Right atrium auricular region (tissue), 2 donors: Measurements from ENCODE around the gene SPATA13. TPM values are rescaled to one million over a fixed set of nuclear protein-coding genes. Genes with fewer than 3 reads are reported as not detected.
A peak's percentile ranks its signal among the peaks of the same experiment; 100 is the strongest.

Source experiments
- DNase-seq: peaks from one replicate; pipeline ENCODE4 v3.0.0-alpha.2; 2019; ENCODE audit warnings: low spot score
- H3K27ac ChIP-seq, 2 donors: fragments of 200-600 bp; sonication (generic); 1 replicate in 1 of 2; 2 replicates in 1 of 2; pipeline ENCODE4 v1.5.1; 2016 to 2019
- H3K27me3 ChIP-seq, 2 donors: fragments of 200-600 bp; sonication (generic); one replicate each; pipeline versions ENCODE4 v1.5.1 to v1.6.0; 2017 to 2019
- H3K36me3 ChIP-seq: fragments of 200-600 bp; sonication (generic); one replicate; pipeline ENCODE4 v1.5.1; 2016
- H3K4me1 ChIP-seq, 2 donors: fragments of 200-600 bp; sonication (generic); one replicate each; pipeline versions ENCODE4 v1.5.1 to v1.6.0; 2017 to 2019
- H3K4me3 ChIP-seq, 2 donors: fragments of 200-600 bp; sonication (generic); 1 replicate in 1 of 2; 2 replicates in 1 of 2; pipeline ENCODE4 v1.5.1; 2017 to 2019; ENCODE audit warnings: mild to moderate bottlenecking in 1 of 2, moderate library complexity in 1 of 2
- H3K9me3 ChIP-seq, 2 donors: fragments of 200-600 bp; sonication (generic); one replicate each; pipeline ENCODE4 v1.5.1; 2019
- total RNA-seq, 2 donors: library from RNA; depleted of rRNA; stranded (reverse); fragments of >200 nt; gene quantifications; one replicate each; pipeline ENCODE4 v1.1.0, GENCODE V29; 2016
- TF ChIP-seq, protein P1 (sequence below), 2 donors: fragments of 200-600 bp; sonication (generic); IDR thresholded peaks; one replicate each; pipeline ENCODE4 v1.5.1; 2019; ENCODE audit warnings: antibody characterized with exemption in 2 of 2

SPATA13 gene
- total RNA-seq, 2 donors from 2014 or later: 10.0 to 14.1 TPM

DNA sequence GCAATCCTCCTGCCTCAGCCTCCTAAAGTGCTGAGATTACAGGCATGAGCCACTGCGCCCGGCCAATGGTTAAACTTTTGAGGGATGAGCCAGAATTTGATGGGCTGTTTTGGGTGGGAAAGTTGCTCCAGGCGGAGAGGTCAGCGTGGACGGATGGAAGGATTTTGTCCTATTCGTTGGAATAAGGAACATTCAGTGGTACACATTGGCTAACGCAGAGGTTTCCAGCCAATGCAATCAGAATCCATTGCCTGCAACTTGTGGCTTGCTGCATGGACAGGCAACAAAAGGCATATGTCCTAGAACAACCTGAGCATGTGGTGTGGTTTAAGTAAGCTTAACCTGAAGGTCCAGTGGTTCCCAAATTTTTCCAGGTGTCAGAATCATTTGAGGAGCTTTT lies 113.4 kb downstream of the SPATA13 start:
- H3K4me1 ChIP-seq: peaks cover 0 to 53% of the 10 kb centered on the region in 2 donors
- H3K27ac ChIP-seq: peak overlapping the region; percentile 18 to 46
- peak; percentile 53 for DNase-seq
- H3K27me3 ChIP-seq: no peaks in the 10 kb centered on the region
- H3K4me3 ChIP-seq: no peak overlapping the region
- H3K9me3 ChIP-seq: no peaks in the 10 kb centered on the region
- no peaks in the 10 kb centered on the region for H3K36me3 ChIP-seq
- TF ChIP-seq, protein P1, sequence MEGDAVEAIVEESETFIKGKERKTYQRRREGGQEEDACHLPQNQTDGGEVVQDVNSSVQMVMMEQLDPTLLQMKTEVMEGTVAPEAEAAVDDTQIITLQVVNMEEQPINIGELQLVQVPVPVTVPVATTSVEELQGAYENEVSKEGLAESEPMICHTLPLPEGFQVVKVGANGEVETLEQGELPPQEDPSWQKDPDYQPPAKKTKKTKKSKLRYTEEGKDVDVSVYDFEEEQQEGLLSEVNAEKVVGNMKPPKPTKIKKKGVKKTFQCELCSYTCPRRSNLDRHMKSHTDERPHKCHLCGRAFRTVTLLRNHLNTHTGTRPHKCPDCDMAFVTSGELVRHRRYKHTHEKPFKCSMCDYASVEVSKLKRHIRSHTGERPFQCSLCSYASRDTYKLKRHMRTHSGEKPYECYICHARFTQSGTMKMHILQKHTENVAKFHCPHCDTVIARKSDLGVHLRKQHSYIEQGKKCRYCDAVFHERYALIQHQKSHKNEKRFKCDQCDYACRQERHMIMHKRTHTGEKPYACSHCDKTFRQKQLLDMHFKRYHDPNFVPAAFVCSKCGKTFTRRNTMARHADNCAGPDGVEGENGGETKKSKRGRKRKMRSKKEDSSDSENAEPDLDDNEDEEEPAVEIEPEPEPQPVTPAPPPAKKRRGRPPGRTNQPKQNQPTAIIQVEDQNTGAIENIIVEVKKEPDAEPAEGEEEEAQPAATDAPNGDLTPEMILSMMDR (IDR thresholded peaks at IDR 0.05): no peak

DNA sequence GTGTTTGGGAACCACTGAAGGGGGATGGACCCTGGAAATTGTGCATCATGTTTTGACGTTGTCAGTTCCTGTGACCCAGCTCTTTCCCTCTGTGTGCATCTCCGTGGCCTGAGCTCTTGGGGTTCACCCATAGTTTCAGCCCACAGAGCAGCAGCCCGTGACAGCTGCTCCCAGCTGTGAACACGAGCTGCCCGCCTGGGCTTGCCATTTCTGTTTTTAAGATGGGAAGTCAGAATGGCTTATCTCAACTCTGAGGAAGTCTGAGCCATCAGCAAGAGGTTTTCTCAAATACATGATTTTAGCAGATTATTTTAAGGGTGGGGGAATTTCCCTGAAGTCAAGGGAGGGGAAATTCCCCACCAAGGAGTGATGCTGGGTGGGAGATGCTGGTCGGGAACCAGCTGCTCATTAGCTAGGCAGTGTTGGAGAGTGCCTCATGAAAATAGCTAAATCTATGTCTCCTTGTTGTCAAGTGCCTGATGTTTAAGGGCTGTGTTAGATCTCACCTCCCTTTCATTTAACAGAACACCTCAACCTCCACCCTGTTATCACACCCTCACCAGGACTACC lies 114.0 kb downstream of the SPATA13 start:
- Histone ChIP-seq H3K4me1 (peaks cover 0 to 53% of the 10 kb centered on the region in 2 donors), H3K9me3 (no peaks in the 10 kb centered on the region), H3K36me3 (no peaks in the 10 kb centered on the region), H3K4me3 (no peak overlapping the region), H3K27ac (peak overlapping the region; percentile 18 to 46), H3K27me3 (no peaks in the 10 kb centered on the region)
- TF ChIP-seq, protein P1 (IDR thresholded peaks at IDR 0.05): no peak
- peak; percentile 69 for DNase-seq

DNA sequence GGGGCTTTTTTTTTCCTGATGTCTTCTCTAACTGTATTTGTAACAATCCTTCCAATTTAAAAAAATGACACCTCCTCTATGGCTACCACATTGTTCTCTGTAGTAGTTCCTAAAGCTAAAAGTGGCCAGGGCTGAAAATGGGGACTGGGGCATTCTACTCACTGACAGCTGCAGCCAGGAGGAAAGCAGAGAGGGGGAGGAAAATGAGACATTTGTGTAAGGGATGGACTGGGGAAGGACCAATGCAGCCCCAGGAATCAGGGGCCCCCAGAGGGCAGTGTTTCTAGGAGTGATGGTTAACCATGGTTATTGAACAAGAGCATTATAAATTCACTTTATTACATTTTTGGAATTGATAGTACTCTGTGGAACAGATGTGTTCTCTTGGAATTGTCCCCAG lies 114.5 kb downstream of the SPATA13 start:
- H3K27me3 ChIP-seq: no peaks in the 10 kb centered on the region
- DNase-seq: peak; percentile 34
- no peaks in the 10 kb centered on the region for H3K9me3 ChIP-seq
- peaks cover 0 to 52% of the 10 kb centered on the region in 2 donors for H3K4me1 ChIP-seq
- TF ChIP-seq, protein P1 (IDR thresholded peaks at IDR 0.05): no peak
- peak overlapping the region; percentile 18 to 46 for H3K27ac ChIP-seq
- no peak overlapping the region for H3K4me3 ChIP-seq
- H3K36me3 ChIP-seq: no peaks in the 10 kb centered on the region

DNA sequence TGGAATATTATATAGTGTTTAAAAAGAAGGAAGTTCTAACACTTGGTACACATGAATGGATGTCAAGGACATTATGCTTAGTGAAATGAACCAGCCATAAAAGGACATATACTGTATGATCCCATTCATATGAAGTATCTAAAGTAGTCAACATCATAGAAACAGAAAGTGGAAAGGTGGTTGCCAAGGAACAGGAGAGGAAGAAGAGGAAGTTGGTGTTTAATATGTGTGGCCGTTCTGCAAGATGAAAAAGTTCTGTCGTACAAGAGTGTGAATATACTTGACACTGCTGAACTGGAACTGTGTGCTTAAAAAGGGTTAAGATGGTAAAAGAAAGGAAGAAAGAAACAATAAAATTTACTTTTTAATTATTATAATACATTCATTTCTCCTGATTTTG lies 115.8 kb downstream of the SPATA13 start:
- Histone ChIP-seq H3K27ac (no peak overlapping the region), H3K36me3 (no peaks in the 10 kb centered on the region), H3K9me3 (no peaks in the 10 kb centered on the region), H3K27me3 (no peaks in the 10 kb centered on the region), H3K4me3 (no peak overlapping the region), H3K4me1 (peaks cover 0 to 45% of the 10 kb centered on the region in 2 donors)
- no peak for DNase-seq
- TF ChIP-seq, protein P1 (IDR thresholded peaks at IDR 0.05): no peak

DNA sequence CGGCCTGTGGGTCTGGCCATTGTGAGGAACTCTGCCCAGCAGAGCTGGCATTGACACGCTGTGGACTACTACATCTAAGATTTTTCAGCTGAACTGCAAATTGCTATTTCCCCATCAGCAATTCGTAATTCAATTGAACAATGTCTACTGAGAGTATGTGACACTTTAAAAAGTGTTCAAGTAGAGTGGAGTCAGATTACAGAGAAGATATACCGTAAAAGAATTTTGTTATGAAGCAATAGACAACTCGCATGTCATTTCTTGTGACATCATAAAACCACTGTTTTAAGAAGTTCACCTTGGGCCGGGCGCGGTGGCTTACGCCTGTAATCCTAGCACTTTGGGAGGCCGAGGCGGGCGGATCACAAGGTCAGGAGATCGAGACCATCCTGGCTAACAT lies 116.3 kb downstream of the SPATA13 start:
- H3K36me3 ChIP-seq: no peaks in the 10 kb centered on the region
- no peaks in the 10 kb centered on the region for H3K9me3 ChIP-seq
- H3K27ac ChIP-seq: no peak overlapping the region
- TF ChIP-seq, protein P1 (IDR thresholded peaks at IDR 0.05): no peak
- peaks cover 0 to 44% of the 10 kb centered on the region in 2 donors for H3K4me1 ChIP-seq
- H3K4me3 ChIP-seq: no peak overlapping the region
- peak; percentile 40 for DNase-seq
- H3K27me3 ChIP-seq: no peaks in the 10 kb centered on the region

DNA sequence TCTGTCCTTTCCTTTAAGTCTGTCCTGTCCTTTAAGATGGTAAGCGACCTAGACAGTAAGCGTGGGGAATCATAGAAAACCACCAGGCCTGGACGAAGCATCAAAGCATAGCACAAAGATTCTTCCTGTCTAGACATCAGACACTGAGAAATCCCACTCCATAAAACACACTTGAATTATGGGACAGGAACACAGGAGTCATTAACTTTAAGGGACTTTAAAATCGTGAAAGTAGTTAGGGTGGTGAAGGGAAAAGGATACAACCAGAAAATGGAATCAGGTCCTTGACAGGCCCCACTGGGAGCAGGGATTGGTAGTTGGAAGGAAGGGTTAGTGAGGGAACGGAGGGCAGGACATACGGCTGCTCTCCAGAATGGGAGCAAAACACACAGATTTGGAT lies 117.2 kb downstream of the SPATA13 start:
- Histone ChIP-seq H3K9me3 (no peaks in the 10 kb centered on the region), H3K4me3 (no peak overlapping the region), H3K36me3 (no peaks in the 10 kb centered on the region), H3K27ac (no peak overlapping the region), H3K27me3 (no peaks in the 10 kb centered on the region), H3K4me1 (peaks cover 0 to 44% of the 10 kb centered on the region in 2 donors)
- DNase-seq: peak; percentile 16
- TF ChIP-seq, protein P1 (IDR thresholded peaks at IDR 0.05): no peak
